Tibial nerve (tissue), 4 donors: Measurements from ENCODE around the gene ROBO1.

Source experiments
- EP300 ChIP-seq, 2 donors: sonication (generic); formaldehyde crosslinking; IDR thresholded peaks; one replicate each; pipeline ENCODE4 v1.6.1; 2017; ENCODE audit warnings: antibody characterized with exemption in 2 of 2, mild to moderate bottlenecking in 1 of 2
- TF ChIP-seq, protein P1 (sequence below), 5 experiments: fragments of 200-600 bp in 3 of 5; fragments of 450-650 bp in 2 of 5; sonication (generic) in 3 of 5; IDR thresholded peaks; one replicate each; pipeline ENCODE4 v1.5.1; 2016 to 2019; ENCODE audit warnings: antibody characterized with exemption in 5 of 5, mild to moderate bottlenecking in 3 of 5, moderate library complexity in 2 of 5

- TF ChIP-seq, protein P1, sequence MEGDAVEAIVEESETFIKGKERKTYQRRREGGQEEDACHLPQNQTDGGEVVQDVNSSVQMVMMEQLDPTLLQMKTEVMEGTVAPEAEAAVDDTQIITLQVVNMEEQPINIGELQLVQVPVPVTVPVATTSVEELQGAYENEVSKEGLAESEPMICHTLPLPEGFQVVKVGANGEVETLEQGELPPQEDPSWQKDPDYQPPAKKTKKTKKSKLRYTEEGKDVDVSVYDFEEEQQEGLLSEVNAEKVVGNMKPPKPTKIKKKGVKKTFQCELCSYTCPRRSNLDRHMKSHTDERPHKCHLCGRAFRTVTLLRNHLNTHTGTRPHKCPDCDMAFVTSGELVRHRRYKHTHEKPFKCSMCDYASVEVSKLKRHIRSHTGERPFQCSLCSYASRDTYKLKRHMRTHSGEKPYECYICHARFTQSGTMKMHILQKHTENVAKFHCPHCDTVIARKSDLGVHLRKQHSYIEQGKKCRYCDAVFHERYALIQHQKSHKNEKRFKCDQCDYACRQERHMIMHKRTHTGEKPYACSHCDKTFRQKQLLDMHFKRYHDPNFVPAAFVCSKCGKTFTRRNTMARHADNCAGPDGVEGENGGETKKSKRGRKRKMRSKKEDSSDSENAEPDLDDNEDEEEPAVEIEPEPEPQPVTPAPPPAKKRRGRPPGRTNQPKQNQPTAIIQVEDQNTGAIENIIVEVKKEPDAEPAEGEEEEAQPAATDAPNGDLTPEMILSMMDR (IDR thresholded peaks at IDR 0.05), result no peak
- no peak for TF ChIP-seq EP300 (IDR thresholded peaks at IDR 0.05)
Measured at GRCh38 chr3:79258479-79258878, 509.3 kb downstream of the ROBO1 start.
